ENCODE measurements around the gene ZEB1. TPM values are rescaled to one million over a fixed set of nuclear protein-coding genes. Genes with fewer than 3 reads are reported as not detected.

ZEB1 gene
- total and polyA plus RNA-seq, 9 of the 15 experiments (the other 6 are each of a cell fraction or from before 2014, with no cell fraction given) = 2.1 to 8.4 (median 4.9) TPM

DNA sequence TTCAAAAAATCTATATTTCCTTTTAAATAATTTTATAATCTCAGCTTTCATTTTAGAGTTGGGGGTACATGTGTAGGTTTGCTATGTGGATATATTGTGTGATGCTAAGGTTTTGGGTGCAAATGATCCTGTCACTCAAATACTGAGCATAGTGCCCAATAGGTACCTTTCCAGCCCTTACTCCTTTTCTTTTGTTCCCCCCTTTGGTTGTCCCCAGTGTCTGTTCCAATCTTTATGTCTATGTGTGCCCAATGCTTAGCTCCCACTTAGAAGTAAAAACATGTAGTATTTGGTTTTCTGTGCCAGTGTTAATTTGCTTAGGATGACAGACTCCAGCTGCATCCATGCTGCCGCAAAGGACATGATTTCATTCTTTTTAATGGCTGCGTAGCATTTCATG, 103.6 kb downstream of the ZEB1 start:
- intact Hi-C loops (cut with micrococcal nuclease) (no loop called here), in situ Hi-C loops (cut with MboI) (no loop called here)
- no peak for ATAC-seq
- POLR2A ChIA-PET = no interaction called here
- CTCF ChIA-PET (ENCODE audit: low intra/inter-chr PET ratio) = no interaction called here
- no peaks in the 10 kb centered on the region for H3K4me1 ChIP-seq (replicated peaks in 1 of 2; ENCODE audit: control insufficient read depth in 2 of 2, insufficient read depth in 2 of 2, low read length in 2 of 2)
- no peaks in the 10 kb centered on the region for H3K9me3 ChIP-seq (replicated peaks; ENCODE audit: control insufficient read depth, insufficient read depth, low read depth, low read length)
- DNase-seq (ENCODE audit: extremely low read depth in 1 of 4, low spot score in 3 of 4) = no peak
- no peak overlapping the region for H3K9ac ChIP-seq (ENCODE audit: insufficient read depth in 1 of 2, low read depth in 2 of 2, low read length in 2 of 2)
- H3K79me2 ChIP-seq (ENCODE audit: control insufficient read depth, insufficient read depth, low read length) = no peaks in the 10 kb centered on the region
- H3K9me1 ChIP-seq (ENCODE audit: control insufficient read depth, insufficient read depth, low read length) = no peaks in the 10 kb centered on the region
- no peaks in the 10 kb centered on the region for H3K27me3 ChIP-seq (ENCODE audit: control insufficient read depth in 2 of 2, insufficient read depth in 2 of 2, low read length in 2 of 2)
- no peak overlapping the region for H3K27ac ChIP-seq (ENCODE audit: extremely low read depth, low read depth, low read length)
- no peaks in the 10 kb centered on the region for H3K36me3 ChIP-seq (ENCODE audit: control insufficient read depth, insufficient read depth, low read length)
- WGBS (ENCODE audit: insufficient coverage, low coverage, missing lambda C conversion rate) = 18% methylated on average over 2 of the region's 2 CpGs
- no peak overlapping the region for H3K4me2 ChIP-seq (ENCODE audit: insufficient read depth, low read length)
- H2AFZ ChIP-seq (ENCODE audit: low read depth, low read length) = no peak overlapping the region
- no TSS peak for BruUV-seq (replicated peaks)
- no peak overlapping the region for H3K4me3 ChIP-seq
- no peaks in the 10 kb centered on the region for H4K20me1 ChIP-seq (replicated peaks; ENCODE audit: control insufficient read depth, insufficient read depth, low read length)
- no peak for FAIRE-seq
- TF ChIP-seq NFRKB (IDR thresholded peaks at IDR 0.05; ENCODE audit: low read depth) (no peak), BRD9 (IDR thresholded peaks at IDR 0.05; ENCODE audit: low read depth, partially characterized antibody) (no peak), ZNF282 (CRISPR knock-in tag; IDR thresholded peaks at IDR 0.05) (no peak), BCL6 (CRISPR knock-in tag; IDR thresholded peaks at IDR 0.05) (no peak), NR2C2 (CRISPR knock-in tag; IDR thresholded peaks at IDR 0.05) (no peak), NR2C2 (tag; IDR thresholded peaks at IDR 0.05) (no peak), GTF2E2 (tag; IDR thresholded peaks at IDR 0.05) (no peak), ZNF79 (CRISPR knock-in tag; IDR thresholded peaks at IDR 0.05; ENCODE audit: low read depth) (no peak), ZBTB17 (CRISPR knock-in tag; IDR thresholded peaks at IDR 0.05) (no peak), GABPB2 (CRISPR knock-in tag; conservative IDR thresholded peaks at IDR 0.05) (no peak), CREBBP (IDR thresholded peaks at IDR 0.05; ENCODE audit: low read depth, low read length) (no peak), ZNF324 (CRISPR knock-in tag; IDR thresholded peaks at IDR 0.05) (no peak), HIVEP1 (CRISPR knock-in tag; IDR thresholded peaks at IDR 0.05) (no peak), ETV1 (tag; conservative IDR thresholded peaks at IDR 0.05; ENCODE audit: low read depth) (no peak)
- TF ChIP-seq, protein P1, sequence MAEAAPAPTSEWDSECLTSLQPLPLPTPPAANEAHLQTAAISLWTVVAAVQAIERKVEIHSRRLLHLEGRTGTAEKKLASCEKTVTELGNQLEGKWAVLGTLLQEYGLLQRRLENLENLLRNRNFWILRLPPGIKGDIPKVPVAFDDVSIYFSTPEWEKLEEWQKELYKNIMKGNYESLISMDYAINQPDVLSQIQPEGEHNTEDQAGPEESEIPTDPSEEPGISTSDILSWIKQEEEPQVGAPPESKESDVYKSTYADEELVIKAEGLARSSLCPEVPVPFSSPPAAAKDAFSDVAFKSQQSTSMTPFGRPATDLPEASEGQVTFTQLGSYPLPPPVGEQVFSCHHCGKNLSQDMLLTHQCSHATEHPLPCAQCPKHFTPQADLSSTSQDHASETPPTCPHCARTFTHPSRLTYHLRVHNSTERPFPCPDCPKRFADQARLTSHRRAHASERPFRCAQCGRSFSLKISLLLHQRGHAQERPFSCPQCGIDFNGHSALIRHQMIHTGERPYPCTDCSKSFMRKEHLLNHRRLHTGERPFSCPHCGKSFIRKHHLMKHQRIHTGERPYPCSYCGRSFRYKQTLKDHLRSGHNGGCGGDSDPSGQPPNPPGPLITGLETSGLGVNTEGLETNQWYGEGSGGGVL (CRISPR knock-in tag; IDR thresholded peaks at IDR 0.05) = no peak
- TF ChIP-seq, protein P2, sequence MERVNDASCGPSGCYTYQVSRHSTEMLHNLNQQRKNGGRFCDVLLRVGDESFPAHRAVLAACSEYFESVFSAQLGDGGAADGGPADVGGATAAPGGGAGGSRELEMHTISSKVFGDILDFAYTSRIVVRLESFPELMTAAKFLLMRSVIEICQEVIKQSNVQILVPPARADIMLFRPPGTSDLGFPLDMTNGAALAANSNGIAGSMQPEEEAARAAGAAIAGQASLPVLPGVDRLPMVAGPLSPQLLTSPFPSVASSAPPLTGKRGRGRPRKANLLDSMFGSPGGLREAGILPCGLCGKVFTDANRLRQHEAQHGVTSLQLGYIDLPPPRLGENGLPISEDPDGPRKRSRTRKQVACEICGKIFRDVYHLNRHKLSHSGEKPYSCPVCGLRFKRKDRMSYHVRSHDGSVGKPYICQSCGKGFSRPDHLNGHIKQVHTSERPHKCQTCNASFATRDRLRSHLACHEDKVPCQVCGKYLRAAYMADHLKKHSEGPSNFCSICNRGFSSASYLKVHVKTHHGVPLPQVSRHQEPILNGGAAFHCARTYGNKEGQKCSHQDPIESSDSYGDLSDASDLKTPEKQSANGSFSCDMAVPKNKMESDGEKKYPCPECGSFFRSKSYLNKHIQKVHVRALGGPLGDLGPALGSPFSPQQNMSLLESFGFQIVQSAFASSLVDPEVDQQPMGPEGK (CRISPR knock-in tag; IDR thresholded peaks at IDR 0.05; ENCODE audit: borderline replicate concordance) = no peak
- TF ChIP-seq, protein P3, sequence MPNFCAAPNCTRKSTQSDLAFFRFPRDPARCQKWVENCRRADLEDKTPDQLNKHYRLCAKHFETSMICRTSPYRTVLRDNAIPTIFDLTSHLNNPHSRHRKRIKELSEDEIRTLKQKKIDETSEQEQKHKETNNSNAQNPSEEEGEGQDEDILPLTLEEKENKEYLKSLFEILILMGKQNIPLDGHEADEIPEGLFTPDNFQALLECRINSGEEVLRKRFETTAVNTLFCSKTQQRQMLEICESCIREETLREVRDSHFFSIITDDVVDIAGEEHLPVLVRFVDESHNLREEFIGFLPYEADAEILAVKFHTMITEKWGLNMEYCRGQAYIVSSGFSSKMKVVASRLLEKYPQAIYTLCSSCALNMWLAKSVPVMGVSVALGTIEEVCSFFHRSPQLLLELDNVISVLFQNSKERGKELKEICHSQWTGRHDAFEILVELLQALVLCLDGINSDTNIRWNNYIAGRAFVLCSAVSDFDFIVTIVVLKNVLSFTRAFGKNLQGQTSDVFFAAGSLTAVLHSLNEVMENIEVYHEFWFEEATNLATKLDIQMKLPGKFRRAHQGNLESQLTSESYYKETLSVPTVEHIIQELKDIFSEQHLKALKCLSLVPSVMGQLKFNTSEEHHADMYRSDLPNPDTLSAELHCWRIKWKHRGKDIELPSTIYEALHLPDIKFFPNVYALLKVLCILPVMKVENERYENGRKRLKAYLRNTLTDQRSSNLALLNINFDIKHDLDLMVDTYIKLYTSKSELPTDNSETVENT (CRISPR knock-in tag; IDR thresholded peaks at IDR 0.05) = no peak
- TF ChIP-seq, protein P4, sequence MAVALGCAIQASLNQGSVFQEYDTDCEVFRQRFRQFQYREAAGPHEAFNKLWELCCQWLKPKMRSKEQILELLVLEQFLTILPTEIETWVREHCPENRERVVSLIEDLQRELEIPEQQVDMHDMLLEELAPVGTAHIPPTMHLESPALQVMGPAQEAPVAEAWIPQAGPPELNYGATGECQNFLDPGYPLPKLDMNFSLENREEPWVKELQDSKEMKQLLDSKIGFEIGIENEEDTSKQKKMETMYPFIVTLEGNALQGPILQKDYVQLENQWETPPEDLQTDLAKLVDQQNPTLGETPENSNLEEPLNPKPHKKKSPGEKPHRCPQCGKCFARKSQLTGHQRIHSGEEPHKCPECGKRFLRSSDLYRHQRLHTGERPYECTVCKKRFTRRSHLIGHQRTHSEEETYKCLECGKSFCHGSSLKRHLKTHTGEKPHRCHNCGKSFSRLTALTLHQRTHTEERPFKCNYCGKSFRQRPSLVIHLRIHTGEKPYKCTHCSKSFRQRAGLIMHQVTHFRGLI (CRISPR knock-in tag; IDR thresholded peaks at IDR 0.05) = no peak
